Muscle layer of duodenum (tissue), 2 donors: Measurements from ENCODE around the gene L2HGDH.
A peak's percentile ranks its signal among the peaks of the same experiment; 100 is the strongest.

Experiments used
- H3K27ac ChIP-seq: one replicate; pipeline ENCODE4 v1.7.0; 2013; ENCODE audit warnings: mild to moderate bottlenecking, low read length
- H3K27me3 ChIP-seq: one replicate; pipeline ENCODE4 v1.7.0; 2013; ENCODE audit warnings: low read depth, mild to moderate bottlenecking, control low read depth, low read length
- H3K36me3 ChIP-seq, 2 donors: one replicate each; pipeline ENCODE4 v1.7.0; 2013; ENCODE audit warnings: low read length in 2 of 2, control low read depth in 1 of 2, mild to moderate bottlenecking in 1 of 2; ENCODE audit not compliant: insufficient read depth in 2 of 2, control insufficient read depth in 1 of 2
- H3K4me1 ChIP-seq, 2 donors: one replicate each; pipeline ENCODE4 v1.7.0; 2013; ENCODE audit warnings: low read length in 2 of 2, mild to moderate bottlenecking in 2 of 2, control low read depth in 1 of 2, moderate library complexity in 1 of 2; ENCODE audit not compliant: insufficient read depth in 2 of 2, control insufficient read depth in 1 of 2
- H3K4me3 ChIP-seq, 2 donors: one replicate each; pipeline ENCODE4 v1.7.0; 2013; ENCODE audit warnings: low read length in 2 of 2, low read depth in 1 of 2, mild to moderate bottlenecking in 1 of 2
- H3K9me3 ChIP-seq, 2 donors: one replicate each; pipeline ENCODE4 v1.7.0; 2013; ENCODE audit warnings: low read length in 2 of 2, control low read depth in 1 of 2, mild to moderate bottlenecking in 1 of 2; ENCODE audit not compliant: control insufficient read depth in 1 of 2
- donor health status: healthy.

The L2HGDH gene

GRCh38 chr14:50242566-50243310 lies 69.3 kb downstream of the L2HGDH start:
- Histone ChIP-seq H3K9me3 (no peaks in the 10 kb centered on the region), H3K4me3 (no peak overlapping the region), H3K27me3 (no peaks in the 10 kb centered on the region), H3K27ac (no peak overlapping the region), H3K36me3 (no peaks in the 10 kb centered on the region), H3K4me1 (no peaks in the 10 kb centered on the region)

GRCh38 chr14:50242096-50242495 lies 69.9 kb downstream of the L2HGDH start:
- H3K27me3 ChIP-seq = no peaks in the 10 kb centered on the region
- no peak overlapping the region for H3K27ac ChIP-seq
- H3K36me3 ChIP-seq = no peaks in the 10 kb centered on the region
- no peak overlapping the region for H3K4me3 ChIP-seq
- no peaks in the 10 kb centered on the region for H3K9me3 ChIP-seq
- H3K4me1 ChIP-seq = no peaks in the 10 kb centered on the region

GRCh38 chr14:50237427-50237826 lies 74.6 kb downstream of the L2HGDH start:
- Histone ChIP-seq H3K9me3 (no peaks in the 10 kb centered on the region), H3K27ac (no peak overlapping the region), H3K27me3 (no peaks in the 10 kb centered on the region), H3K4me3 (no peak overlapping the region), H3K36me3 (no peaks in the 10 kb centered on the region), H3K4me1 (no peaks in the 10 kb centered on the region)

GRCh38 chr14:50233951-50234250 lies 78.1 kb downstream of the L2HGDH start:
- Histone ChIP-seq H3K27me3 (no peaks in the 10 kb centered on the region), H3K27ac (no peak overlapping the region), H3K4me1 (peaks cover 0 to 11% of the 10 kb centered on the region in 2 donors), H3K36me3 (no peaks in the 10 kb centered on the region), H3K9me3 (no peaks in the 10 kb centered on the region), H3K4me3 (no peak overlapping the region)

- Histone ChIP-seq H3K4me3 (no peak overlapping the region), H3K9me3 (no peaks in the 10 kb centered on the region), H3K27ac (no peak overlapping the region), H3K4me1 (peaks cover 0 to 16% of the 10 kb centered on the region in 2 donors), H3K36me3 (no peaks in the 10 kb centered on the region), H3K27me3 (no peaks in the 10 kb centered on the region)
Observed at GRCh38 chr14:50233166-50233950, 78.7 kb downstream of the L2HGDH start.

- Histone ChIP-seq H3K27ac (peak overlapping the region; percentile 86), H3K9me3 (no peaks in the 10 kb centered on the region), H3K27me3 (no peaks in the 10 kb centered on the region), H3K4me3 (peak overlapping the region; percentile 79 to 90), H3K36me3 (no peaks in the 10 kb centered on the region), H3K4me1 (peaks cover 0 to 19% of the 10 kb centered on the region in 2 donors)
Observed at GRCh38 chr14:50232276-50232642, 79.8 kb downstream of the L2HGDH start.

GRCh38 chr14:50231475-50232275 lies 80.4 kb downstream of the L2HGDH start, which contains the start of gene SOS2:
Gene SOS2, minus strand, starts transcription at chr14:50231578. Its CDS starts 295 bp downstream, at chr14:50231283.
- Histone ChIP-seq H3K27ac (peak within 1 kb of the TSS; percentile 97), H3K9me3 (no peaks in the 10 kb centered on the region), H3K27me3 (no peaks in the 10 kb centered on the region), H3K36me3 (no peaks in the 10 kb centered on the region), H3K4me3 (peak within 1 kb of the TSS; percentile 79 to 90), H3K4me1 (peaks cover 0 to 23% of the 10 kb centered on the region in 2 donors)

- Histone ChIP-seq H3K4me1 (peaks cover 0 to 31% of the 10 kb centered on the region in 2 donors), H3K27ac (peak overlapping the region; percentile 97), H3K27me3 (no peaks in the 10 kb centered on the region), H3K4me3 (peak overlapping the region; percentile 79 to 87), H3K9me3 (no peaks in the 10 kb centered on the region), H3K36me3 (no peaks in the 10 kb centered on the region)
Observed at GRCh38 chr14:50230701-50231474, 81.1 kb downstream of the L2HGDH start.

- no peaks in the 10 kb centered on the region for H3K9me3 ChIP-seq
- H3K27ac ChIP-seq = peak overlapping the region; percentile 97
- H3K4me3 ChIP-seq = peak overlapping the region; percentile 79 to 87
- H3K27me3 ChIP-seq = no peaks in the 10 kb centered on the region
- no peaks in the 10 kb centered on the region for H3K36me3 ChIP-seq
- peaks cover 0 to 35% of the 10 kb centered on the region in 2 donors for H3K4me1 ChIP-seq
Observed at GRCh38 chr14:50230401-50230700, 81.7 kb downstream of the L2HGDH start.

- peaks cover 0 to 41% of the 10 kb centered on the region in 2 donors for H3K4me1 ChIP-seq
- no peaks in the 10 kb centered on the region for H3K36me3 ChIP-seq
- peak overlapping the region; percentile 97 for H3K27ac ChIP-seq
- H3K4me3 ChIP-seq = peak overlapping the region; percentile 79 to 87
- no peaks in the 10 kb centered on the region for H3K9me3 ChIP-seq
- H3K27me3 ChIP-seq = no peaks in the 10 kb centered on the region
Observed at GRCh38 chr14:50229681-50230080, 82.3 kb downstream of the L2HGDH start.

- Histone ChIP-seq H3K9me3 (no peaks in the 10 kb centered on the region), H3K27ac (no peak overlapping the region), H3K27me3 (no peaks in the 10 kb centered on the region), H3K36me3 (no peaks in the 10 kb centered on the region), H3K4me3 (no peak overlapping the region), H3K4me1 (peaks cover 0 to 41% of the 10 kb centered on the region in 2 donors)
Observed at GRCh38 chr14:50228313-50228712, 83.7 kb downstream of the L2HGDH start.
